Measurements from ENCODE around the gene FGD2.
"Not testable (repeated sequence)": the region's sequence is repeated elsewhere in the genome, so short reads cannot be mapped to it uniquely, and the experiment has no call there.

FGD2 gene

GRCh38 chr6:37033819-37034795 lies 28.7 kb downstream of the FGD2 start:
- CTCF ChIA-PET, result interaction anchor here (0.6 to 0.8 kb wide), 2 partner anchors 16 to 18 kb away, joined by 3 to 6 read pairs; no protein-coding TSS in a partner anchor
- TF ChIP-seq CTCF (conservative IDR thresholded peaks at IDR 0.05; ENCODE audit: low read depth), result no peak
- DNase-seq (ENCODE audit: low spot score), result no peak
- POLR2A ChIA-PET (ENCODE audit: low non-redundant PET), result no interaction called here
- H3K27ac ChIP-seq, result no peak overlapping the region

- no peak for TF ChIP-seq CTCF (conservative IDR thresholded peaks at IDR 0.05; ENCODE audit: low read depth)
- CTCF ChIA-PET, result no interaction called here
- H3K27ac ChIP-seq, result no peak overlapping the region
- POLR2A ChIA-PET (ENCODE audit: low non-redundant PET), result interaction anchor here (0.6 kb wide), 1 partner anchor 179 kb away, joined by 5 read pairs; no protein-coding TSS in a partner anchor
- DNase-seq (ENCODE audit: low spot score), result no peak
These were observed 30.7 kb downstream of the FGD2 start for GRCh38 chr6:37036146-37036545.

GRCh38 chr6:37038292-37039198 lies 33.1 kb downstream of the FGD2 start:
- no peak for TF ChIP-seq CTCF (conservative IDR thresholded peaks at IDR 0.05; ENCODE audit: low read depth)
- ChIA-PET POLR2A (ENCODE audit: low non-redundant PET) (no interaction called here), CTCF (interaction anchor here (0.6 to 1.2 kb wide), 3 partner anchors 8 to 124 kb away, joined by 4 to 6 read pairs (median 5); no protein-coding TSS in a partner anchor)
- peak overlapping the region; percentile 76 for H3K27ac ChIP-seq
- no peak for DNase-seq (ENCODE audit: low spot score)

- POLR2A ChIA-PET (ENCODE audit: low non-redundant PET), result no interaction called here
- no peak for TF ChIP-seq CTCF (conservative IDR thresholded peaks at IDR 0.05; ENCODE audit: low read depth)
- no peak overlapping the region for H3K27ac ChIP-seq
- DNase-seq (ENCODE audit: low spot score), result no peak
- CTCF ChIA-PET, result interaction anchor here (0.5 kb wide), 1 partner anchor 100 kb away, joined by 3 read pairs; no protein-coding TSS in a partner anchor
These were observed 34.5 kb downstream of the FGD2 start for GRCh38 chr6:37039958-37040357.

- no peak for TF ChIP-seq CTCF (conservative IDR thresholded peaks at IDR 0.05; ENCODE audit: low read depth)
- POLR2A ChIA-PET (ENCODE audit: low non-redundant PET), result no interaction called here
These were observed 36.1 kb downstream of the FGD2 start for GRCh38 chr6:37041521-37041920.

GRCh38 chr6:37042150-37042549 lies 36.7 kb downstream of the FGD2 start:
- CTCF ChIA-PET, result interaction anchor here (0.6 kb wide), 1 partner anchor 9 kb away, joined by 3 read pairs; no protein-coding TSS in a partner anchor
- no peak for DNase-seq (ENCODE audit: low spot score)
- H3K27ac ChIP-seq, result no peak overlapping the region
- POLR2A ChIA-PET (ENCODE audit: low non-redundant PET), result no interaction called here
- no peak for TF ChIP-seq CTCF (conservative IDR thresholded peaks at IDR 0.05; ENCODE audit: low read depth)

More at GRCh38 chr6:37041521-37041920, 36.1 kb downstream of the FGD2 start:
- no peak overlapping the region for H3K27ac ChIP-seq
- DNase-seq (ENCODE audit: low spot score), result no peak
- CTCF ChIA-PET, result no interaction called here

- H3K27ac ChIP-seq; DNase-seq (ENCODE audit: low spot score); POLR2A ChIA-PET (ENCODE audit: low non-redundant PET): not testable (repeated sequence)
- CTCF ChIA-PET, result interaction anchor here (0.6 kb wide), 1 partner anchor 8 kb away, joined by 3 read pairs; no protein-coding TSS in a partner anchor
These were observed 37.6 kb downstream of the FGD2 start for GRCh38 chr6:37043091-37043490.
